OCI-LY3 (cell line): ENCODE data around the gene KRTAP2-2.

Source experiments
- H2AFZ ChIP-seq: fragments of 200-600, 300-600 bp; shearing (Covaris generic); 2 replicates; pipeline ENCODE4 v1.6.0; 2014; ENCODE audit warnings: antibody characterized with exemption, low read depth, low read length
- H3K27ac ChIP-seq: fragments of 200-600, 300-600 bp; sonication (generic); 2 replicates; pipeline ENCODE4 v1.5.1; 2014; ENCODE audit warnings: mild to moderate bottlenecking, low read length, moderate library complexity, mixed read lengths
- H3K27me3 ChIP-seq: fragments of 200-600, 300-600 bp; sonication (generic); 2 replicates; pipeline ENCODE4 v1.6.1; 2014; ENCODE audit warnings: low read depth, low read length, mixed read lengths
- H3K36me3 ChIP-seq: fragments of 200-600, 300-600 bp; sonication (generic); replicated peaks from 2 replicates; pipeline ENCODE3; 2014; ENCODE audit warnings: low read depth, low read length, mixed read lengths
- H3K4me1 ChIP-seq: fragments of 300-600, 200-600 bp; sonication (generic); 2 replicates; pipeline ENCODE4 v1.6.1; 2014; ENCODE audit warnings: low read length, mixed read lengths
- H3K4me2 ChIP-seq: fragments of 200-600, 300-600 bp; sonication (generic); 2 replicates; pipeline ENCODE4 v1.6.1; 2014; ENCODE audit warnings: low read length, mixed read lengths
- H3K4me3 ChIP-seq: fragments of 300-600, 200-600 bp; sonication (generic); 2 replicates; pipeline ENCODE4 v1.5.1; 2014; ENCODE audit warnings: antibody characterized with exemption, mild to moderate bottlenecking, low read length, moderate library complexity
- H3K79me2 ChIP-seq: fragments of 300-600, 200-600 bp; shearing (Covaris generic); 2 replicates; pipeline ENCODE4 v1.6.1; 2014; ENCODE audit warnings: mild to moderate bottlenecking, low read length, mixed read lengths
- H3K9ac ChIP-seq: fragments of 300-600, 200-600 bp; shearing (Covaris generic); 2 replicates; pipeline ENCODE4 v1.6.0; 2014; ENCODE audit warnings: mild to moderate bottlenecking, low read length, moderate library complexity
- H3K9me3 ChIP-seq: fragments of 200-600, 300-600 bp; shearing (Covaris generic); 2 replicates; pipeline ENCODE4 v1.6.1; 2014; ENCODE audit warnings: low read length, mixed read lengths; ENCODE audit not compliant: insufficient read depth
- H4K20me1 ChIP-seq: fragments of 200-600, 300-600 bp; sonication (generic); 2 replicates; pipeline ENCODE4 v1.6.1; 2016; ENCODE audit warnings: low read length, mixed read lengths; ENCODE audit not compliant: insufficient read depth
- CTCF ChIP-seq: fragments of 200-600, 300-600 bp; sonication (generic); IDR thresholded peaks from 2 replicates; pipeline ENCODE4 v1.5.1; 2014; ENCODE audit warnings: antibody characterized with exemption, low read length, low read depth
- EZH2phosphoT487 ChIP-seq: fragments of 200-600 bp; shearing (Covaris generic); IDR thresholded peaks from 2 replicates; pipeline ENCODE4 v1.6.1; 2018; ENCODE audit warnings: antibody characterized with exemption, mixed run types, low read depth

Gene KRTAP2-2

DNA sequence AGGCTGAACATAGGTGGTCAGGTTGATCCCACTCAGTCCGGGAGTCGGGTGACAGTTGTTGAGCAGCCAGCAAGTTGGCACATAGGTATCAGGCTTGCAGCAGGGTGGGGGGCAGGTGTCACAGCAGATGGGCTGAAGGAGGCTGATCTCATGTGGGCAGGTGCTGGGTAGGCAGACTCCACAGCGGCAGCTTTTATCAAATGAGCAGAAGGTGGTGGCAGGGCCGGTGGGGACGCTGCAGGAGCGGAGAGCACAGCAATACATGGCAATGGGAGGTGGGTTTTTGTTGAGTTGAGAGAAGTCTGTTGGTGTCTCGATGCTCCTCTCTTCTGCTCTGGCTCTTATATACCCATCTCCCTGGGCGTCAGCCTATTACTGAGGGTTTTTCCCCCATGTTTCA lies 46.2 kb downstream of the KRTAP2-2 start, which contains the start of gene KRTAP3-1:
KRTAP3-1 (minus strand) TSS at position 318 of the 400 bp plus-strand sequence; CDS start at position 264, 54 bp downstream.
- TF ChIP-seq CTCF (no peak), EZH2phosphoT487 (no peak)
- Histone ChIP-seq H3K27ac (no peak within 1 kb of the TSS), H3K79me2 (no peaks in the 10 kb centered on the region), H3K9me3 (no peaks in the 10 kb centered on the region), H4K20me1 (no peaks in the 10 kb centered on the region), H3K36me3 (no peaks in the 10 kb centered on the region), H3K4me1 (no peaks in the 10 kb centered on the region), H3K27me3 (peaks cover 21% of the 10 kb centered on the region), H3K4me3 (no peak within 1 kb of the TSS), H2AFZ (no peak within 1 kb of the TSS), H3K9ac (no peak within 1 kb of the TSS), H3K4me2 (no peak within 1 kb of the TSS)
